Epithelial cell of esophagus (primary cell): Measurements from ENCODE around the gene HTRA1.

Experiments used
- DNase-seq: peaks from one replicate; pipeline ENCODE4 v3.0.0; 2010; ENCODE audit warnings: low read depth
- H3K4me3 ChIP-seq: 2 replicates; pipeline ENCODE4 v1.5.1; 2011; ENCODE audit warnings: mild to moderate bottlenecking, low read length, control low read depth
- CTCF ChIP-seq: IDR thresholded peaks from 2 replicates; pipeline ENCODE4 v1.5.1; 2011; ENCODE audit warnings: low read depth, mild to moderate bottlenecking, low read length, control low read depth, inconsistent platforms; ENCODE audit not compliant: insufficient read depth; ENCODE audit errors: missing control alignments

The HTRA1 gene

GRCh38 chr10:122513053-122513452 is 51.7 kb downstream of the HTRA1 start:
- DNase-seq = no peak
- no peak overlapping the region for H3K4me3 ChIP-seq
- no peak for TF ChIP-seq CTCF

- DNase-seq = peak; percentile 35
- H3K4me3 ChIP-seq = no peak overlapping the region
- TF ChIP-seq CTCF = no peak
Measured at GRCh38 chr10:122514045-122514840, 52.9 kb downstream of the HTRA1 start.

- no peak for DNase-seq
- H3K4me3 ChIP-seq = no peak overlapping the region
- no peak for TF ChIP-seq CTCF
Measured at GRCh38 chr10:122515022-122515424, 53.7 kb downstream of the HTRA1 start.

GRCh38 chr10:122515588-122516231 is 54.4 kb downstream of the HTRA1 start:
- peak; percentile 34 for DNase-seq
- no peak overlapping the region for H3K4me3 ChIP-seq
- TF ChIP-seq CTCF = no peak

GRCh38 chr10:122516734-122517133 is 55.4 kb downstream of the HTRA1 start:
- DNase-seq = no peak
- no peak overlapping the region for H3K4me3 ChIP-seq
- TF ChIP-seq CTCF = no peak

- no peak for DNase-seq
- no peak for TF ChIP-seq CTCF
- no peak overlapping the region for H3K4me3 ChIP-seq
Measured at GRCh38 chr10:122519144-122519543, 57.8 kb downstream of the HTRA1 start.
